ENCODE measurements around the gene RAPGEF5.

RAPGEF5 gene

DNA sequence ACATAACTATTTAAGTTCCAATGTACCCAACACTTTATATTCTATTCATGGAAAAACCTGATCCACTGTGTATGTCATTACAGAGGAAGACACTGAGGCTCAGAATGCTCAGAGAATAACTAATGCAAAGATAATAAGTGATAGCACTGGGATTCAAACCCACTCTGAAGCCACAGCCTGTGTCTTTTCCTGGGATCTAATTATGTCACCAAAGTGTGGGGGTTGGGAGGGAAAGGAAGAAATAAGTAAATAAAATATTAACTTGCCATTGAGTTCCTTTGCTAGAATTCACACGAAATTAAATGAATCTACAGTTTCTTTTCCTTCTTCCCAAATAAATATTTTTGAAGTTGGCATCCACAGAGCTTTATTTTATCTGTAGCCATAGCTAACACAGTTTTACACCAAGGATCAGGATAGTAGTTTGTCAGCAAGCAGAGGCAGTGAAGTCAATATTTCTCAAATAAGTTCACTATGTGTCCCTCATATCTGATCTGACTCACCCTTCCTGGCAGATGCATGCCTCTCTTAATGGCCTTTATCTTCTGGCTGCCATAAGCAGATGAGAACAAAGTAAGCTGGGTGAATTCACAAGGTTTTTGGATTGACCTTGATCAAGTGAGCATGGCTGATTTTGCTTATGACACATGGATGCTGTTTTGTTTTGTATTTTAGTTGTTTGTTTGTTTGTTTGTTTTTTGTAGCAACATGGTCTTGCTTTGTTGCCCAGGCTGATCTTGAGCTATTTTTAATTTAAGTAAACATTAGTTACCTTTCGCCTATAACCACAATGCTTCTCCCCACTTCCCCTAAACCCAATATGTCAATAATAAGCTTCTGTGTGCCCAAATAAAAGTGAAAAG, 6.3 kb downstream of the RAPGEF5 start:
- DNase-seq (ENCODE audit: low read depth in 2 of 2): no peak

DNA sequence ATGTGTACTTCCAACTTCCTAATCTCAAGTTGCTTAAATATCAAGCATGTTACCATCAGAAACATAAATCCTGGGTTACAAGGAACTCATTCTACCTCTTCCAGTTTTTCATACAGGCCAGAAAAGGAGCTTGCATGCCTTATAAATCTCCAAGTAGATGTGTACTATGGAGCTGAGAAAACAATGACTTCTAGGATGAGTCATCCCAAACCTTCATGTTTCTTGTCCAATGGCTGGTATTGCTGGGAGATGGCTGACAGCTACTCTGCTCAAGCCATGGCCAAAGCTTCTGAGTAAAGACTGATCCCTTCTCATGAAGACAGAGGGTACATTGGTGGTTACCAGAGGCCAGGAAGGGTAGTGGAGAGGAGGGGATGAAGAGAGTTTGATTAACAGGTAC, 8.6 kb downstream of the RAPGEF5 start:
- DNase-seq (ENCODE audit: low read depth in 2 of 2): no peak

DNA sequence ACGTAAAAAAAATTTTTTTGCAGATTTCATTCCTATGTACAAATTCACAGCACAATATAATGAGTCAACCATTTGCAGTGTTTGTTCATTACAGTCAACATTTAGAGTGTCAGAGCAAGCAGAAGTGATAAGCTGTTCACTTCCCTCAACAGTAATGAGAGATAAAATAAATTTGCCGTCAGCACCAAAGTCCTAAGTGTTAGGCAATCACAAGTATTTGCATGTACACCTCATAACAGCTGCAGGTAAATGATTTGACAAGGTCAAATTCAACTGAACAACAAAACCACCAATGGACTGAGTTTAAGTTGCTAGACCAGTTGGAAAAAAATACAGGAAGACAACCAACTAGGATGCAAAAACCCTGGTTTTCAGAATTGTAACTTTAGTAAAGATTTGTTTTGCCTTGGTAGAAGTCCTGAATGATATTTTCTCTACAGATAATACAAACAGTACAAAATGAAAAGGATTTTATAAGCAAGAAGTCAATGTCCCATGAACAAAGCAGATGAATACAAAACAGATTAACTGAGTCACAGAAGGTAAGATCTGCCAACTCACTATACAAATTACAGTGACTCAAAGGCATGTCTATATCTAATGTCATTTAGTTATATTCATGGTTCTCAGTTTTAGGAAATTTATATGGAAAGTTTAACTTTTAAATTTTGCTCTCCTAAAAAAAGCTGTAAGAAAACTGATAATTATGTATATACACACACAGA, 10.4 kb downstream of the RAPGEF5 start:
- no peak for DNase-seq (ENCODE audit: low read depth in 2 of 2)

DNA sequence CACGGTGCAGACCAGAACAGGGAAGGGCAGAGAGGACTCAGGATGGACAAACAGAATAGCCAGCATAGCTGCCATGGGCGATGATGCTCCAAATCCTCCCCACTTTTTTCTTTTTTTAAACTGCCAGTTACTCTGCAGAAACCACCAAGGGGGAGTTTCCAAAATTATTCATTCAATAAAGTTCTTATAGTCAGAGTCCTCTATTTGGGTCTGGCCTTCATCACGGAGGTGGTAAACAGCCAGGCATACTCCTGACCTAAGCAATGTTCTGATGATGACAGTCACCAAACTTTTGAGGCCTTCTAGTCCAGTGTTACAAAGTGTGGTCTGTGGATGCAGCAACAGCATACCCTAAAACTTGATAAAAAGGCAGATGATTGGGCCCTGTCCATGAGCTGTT, 12.3 kb downstream of the RAPGEF5 start:
- DNase-seq (ENCODE audit: low read depth in 2 of 2): no peak

DNA sequence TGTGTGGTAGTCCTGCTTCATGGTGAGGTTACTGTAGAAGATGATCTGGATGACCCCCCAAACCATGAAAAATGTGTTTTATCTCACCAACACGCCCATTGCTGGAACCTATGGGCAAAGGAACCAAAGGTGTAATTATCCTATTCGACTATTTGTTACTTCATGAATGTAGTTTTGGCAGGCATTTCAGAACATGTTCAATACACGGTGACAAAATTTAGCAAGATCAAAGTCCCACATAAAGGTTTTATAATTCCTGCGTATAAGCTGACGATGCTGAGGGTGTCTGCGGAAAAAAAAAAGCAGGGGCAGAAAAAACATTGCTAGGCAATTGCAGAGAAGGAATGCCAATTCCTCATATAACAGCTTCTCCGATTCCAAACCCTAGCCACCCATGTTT, 13.3 kb downstream of the RAPGEF5 start:
- no peak for DNase-seq (ENCODE audit: low read depth in 2 of 2)

DNA sequence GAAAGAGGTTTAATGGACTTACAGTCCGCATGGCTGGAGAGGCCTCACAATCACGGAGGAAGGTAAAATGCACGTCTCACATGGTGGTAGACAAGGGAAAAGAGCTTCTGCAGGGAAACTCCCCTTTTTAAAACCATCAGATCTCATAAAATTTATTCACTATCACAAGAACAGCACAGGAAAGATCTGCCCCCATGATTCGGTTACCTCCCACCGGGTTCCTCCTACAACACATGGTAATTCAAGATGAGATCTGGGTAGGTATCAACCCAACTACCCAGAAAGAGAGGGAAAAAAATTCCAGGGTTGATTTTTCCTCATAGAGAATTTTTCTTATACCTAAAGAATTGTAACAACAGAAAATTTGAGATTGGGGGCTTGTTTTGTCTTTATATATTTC, 13.9 kb downstream of the RAPGEF5 start:
- DNase-seq (ENCODE audit: low read depth in 2 of 2): no peak

DNA sequence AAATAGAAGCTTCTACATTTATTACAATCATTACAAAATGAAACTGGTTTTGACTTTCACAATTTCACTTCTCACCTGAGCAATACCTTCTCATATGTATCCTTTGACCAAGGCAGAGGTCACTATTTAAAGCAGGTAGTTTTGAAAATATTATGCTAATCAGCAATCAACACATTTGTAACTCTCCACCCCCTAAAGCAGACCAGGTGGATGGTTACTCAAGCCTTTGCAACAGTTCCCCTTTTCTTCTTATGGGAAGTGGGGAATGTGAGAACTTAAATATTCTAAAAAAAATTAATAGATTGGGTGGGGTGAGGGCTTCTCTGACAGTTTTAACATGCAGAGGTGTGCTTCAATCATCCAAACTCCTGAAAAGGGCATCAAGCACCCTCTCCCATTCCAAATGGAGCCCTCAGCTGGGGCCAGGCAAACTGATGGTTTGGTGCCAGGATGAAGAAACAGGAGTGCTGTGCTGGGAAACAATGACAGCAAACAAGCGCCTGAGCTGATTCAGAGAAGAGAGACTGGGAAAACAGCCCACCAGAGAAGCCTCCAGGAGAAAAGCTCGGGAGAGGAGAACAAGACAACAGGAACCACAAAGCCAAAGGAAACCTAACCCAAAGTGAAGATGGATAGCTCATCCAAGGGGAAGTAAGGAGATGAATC, 17.1 kb downstream of the RAPGEF5 start:
- no peak for DNase-seq (ENCODE audit: low read depth in 2 of 2)

DNA sequence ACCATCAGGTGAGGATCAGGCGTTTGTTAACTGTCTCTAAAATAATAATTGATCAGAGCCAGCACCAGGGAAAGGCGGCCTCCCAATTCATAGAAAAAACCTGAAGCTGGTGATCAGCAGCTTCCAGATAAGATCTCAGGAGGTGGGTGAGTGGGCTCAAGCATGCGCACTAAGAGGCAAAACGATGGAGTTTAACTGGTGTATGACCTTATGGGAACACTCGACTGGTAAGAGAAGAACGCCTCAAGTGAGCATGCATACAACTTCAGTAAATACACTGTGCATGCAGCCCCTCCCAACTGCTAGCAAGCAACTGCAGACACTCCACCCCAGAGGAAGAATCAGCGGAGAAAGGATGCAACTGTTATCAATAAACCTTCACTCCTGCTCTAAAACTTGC, 18.1 kb downstream of the RAPGEF5 start:
- no peak for DNase-seq (ENCODE audit: low read depth in 2 of 2)

DNA sequence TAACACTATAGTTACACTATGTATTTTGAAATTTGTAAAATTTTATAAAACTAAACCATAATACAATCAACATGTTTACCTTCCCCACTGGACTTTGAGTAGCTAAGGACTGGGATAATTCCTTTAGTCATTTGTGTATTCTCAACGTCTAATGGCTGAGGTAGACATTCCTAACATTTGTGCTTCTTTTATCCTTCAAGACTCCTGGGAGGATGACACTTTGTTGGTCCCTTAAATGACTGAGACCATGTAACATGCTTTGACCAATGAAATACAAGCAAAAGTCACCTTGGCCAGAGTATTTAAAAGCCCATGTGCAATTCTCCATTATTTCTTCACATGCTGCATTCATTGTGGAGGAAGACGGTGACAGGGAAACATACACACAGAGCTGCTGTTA, 18.5 kb downstream of the RAPGEF5 start:
- no peak for DNase-seq (ENCODE audit: low read depth in 2 of 2)

DNA sequence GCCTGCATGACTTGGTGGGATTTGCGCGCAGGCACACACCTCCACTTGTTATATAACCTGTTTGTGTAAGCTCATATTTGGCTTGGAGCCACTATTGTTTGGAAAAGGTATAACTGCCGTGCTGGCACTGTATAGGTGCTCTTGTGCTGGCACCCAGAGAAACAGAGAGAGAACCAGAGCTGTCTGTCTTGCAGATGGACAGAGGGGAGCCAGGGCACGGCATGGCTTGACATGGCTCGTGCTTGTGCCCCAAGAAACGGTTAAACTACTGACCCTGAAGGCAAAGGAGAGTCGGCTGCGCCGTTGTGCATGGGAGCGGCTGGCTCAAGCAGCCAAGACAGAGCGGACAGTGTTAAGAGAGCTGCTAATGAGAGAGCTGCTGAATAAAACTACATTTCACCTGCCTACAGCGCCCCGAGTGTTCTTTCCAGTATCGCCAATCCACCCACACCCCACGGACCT, 23.2 kb downstream of the RAPGEF5 start:
- no peak for DNase-seq (ENCODE audit: low read depth in 2 of 2)

DNA sequence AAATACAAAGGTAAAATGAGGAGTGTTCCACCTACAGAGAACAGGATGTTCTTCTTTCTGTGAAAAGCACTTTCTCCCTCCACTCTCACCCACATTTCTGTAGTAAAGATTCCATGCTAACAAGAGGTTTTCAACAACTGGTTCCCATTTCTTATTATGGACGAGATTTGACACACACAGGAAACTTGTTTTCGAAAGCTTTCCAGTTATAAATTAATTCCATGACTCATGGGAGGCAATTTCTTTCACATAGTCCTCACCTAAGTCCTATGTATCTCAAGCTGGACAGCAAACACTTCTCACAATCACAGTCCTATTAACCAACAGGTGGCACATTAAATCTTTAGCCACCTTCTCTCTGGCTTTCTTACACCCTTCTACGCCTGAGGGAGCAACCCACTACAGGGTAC, 24.5 kb downstream of the RAPGEF5 start:
- no peak for DNase-seq (ENCODE audit: low read depth in 2 of 2)

DNA sequence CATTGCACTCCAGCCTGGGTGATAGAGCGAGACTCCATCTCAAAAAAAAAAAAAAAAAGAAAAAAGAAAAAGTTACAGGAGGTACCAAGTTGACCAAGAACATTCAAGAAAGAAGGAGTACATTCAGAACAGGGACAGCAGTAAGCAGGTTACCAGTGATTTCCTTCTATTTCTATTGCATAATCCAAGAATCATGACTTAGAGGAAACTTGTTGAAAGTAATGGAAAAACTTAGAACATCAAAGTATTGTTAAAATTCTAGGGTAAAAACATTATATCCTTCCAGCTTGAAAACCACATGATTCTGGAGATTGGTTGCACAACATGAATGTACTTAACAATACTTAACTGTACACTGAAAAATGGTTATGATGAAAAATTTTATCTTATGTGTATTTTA, 25.2 kb downstream of the RAPGEF5 start:
- no peak for DNase-seq (ENCODE audit: low read depth in 2 of 2)

DNA sequence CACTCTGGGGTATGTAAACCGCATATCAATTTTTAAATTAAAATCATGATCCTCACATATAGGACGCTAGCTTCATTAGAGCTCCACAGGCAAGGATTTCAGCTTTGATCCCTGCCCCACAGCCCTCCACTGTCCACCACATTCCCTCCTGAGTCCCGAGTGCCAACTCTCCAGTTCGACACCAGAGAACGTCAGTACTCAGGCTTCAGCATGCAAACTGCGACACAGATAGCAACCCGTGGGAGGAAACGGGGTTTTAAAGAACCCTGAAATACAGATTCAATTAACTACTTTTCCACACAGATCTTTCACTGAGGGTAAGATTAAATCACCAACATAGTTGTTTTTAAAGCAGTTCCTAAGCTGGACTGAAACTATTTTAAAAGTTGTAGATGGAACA, 26.1 kb downstream of the RAPGEF5 start:
- no peak for DNase-seq (ENCODE audit: low read depth in 2 of 2)

DNA sequence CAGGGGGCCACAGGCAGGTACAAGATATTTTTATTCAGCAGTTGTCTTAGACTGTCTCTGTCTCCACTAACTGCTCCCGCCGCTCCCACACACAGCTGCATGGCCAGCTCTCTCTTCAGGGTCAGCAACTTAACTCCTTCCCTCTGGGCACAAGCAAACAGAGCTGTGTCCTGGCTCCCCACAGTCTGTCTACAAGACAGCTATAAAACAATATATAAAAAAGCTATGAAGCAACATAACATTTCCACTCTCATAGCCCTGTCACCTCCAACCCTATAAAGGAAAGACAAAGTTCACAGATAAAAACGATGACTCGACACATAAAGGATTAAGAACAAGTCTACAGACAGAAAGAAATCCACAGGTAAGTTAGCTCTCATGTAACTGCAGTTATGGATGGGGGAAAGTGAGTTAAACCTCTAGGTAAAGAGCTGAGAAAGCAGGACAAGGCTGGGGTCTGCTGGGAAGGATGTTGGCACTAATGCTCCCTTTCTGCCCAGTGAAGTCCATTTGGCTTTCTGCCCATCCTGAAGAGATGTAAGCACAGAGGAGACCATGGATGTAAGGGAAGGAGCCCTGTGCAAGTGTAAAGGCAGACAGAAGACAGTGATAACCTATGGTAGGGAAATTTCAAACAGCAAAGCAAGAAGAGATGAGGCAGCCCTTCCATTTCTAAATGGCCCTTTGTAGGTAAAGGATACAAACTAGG, 27.0 kb downstream of the RAPGEF5 start:
- DNase-seq (ENCODE audit: low read depth in 2 of 2): no peak

DNA sequence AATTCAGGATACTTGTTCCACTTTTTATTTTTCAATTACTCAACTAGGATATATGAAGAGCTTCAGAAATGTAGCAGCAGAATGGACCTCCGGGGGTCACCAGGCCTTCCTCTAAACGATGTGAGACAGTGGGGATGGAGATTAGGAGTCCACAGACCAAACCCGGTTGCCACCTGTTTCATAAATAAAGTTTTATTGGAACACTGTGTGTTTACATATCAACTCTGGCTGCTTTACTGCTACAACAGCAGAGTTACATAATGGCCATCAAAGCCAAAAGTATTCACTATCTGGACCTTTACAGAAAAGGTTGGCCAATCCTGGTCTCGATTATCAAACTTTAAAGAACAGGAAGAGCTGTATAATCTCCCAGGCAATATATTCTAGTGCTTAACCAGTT, 30.8 kb downstream of the RAPGEF5 start:
- DNase-seq (ENCODE audit: low read depth in 2 of 2): no peak

DNA sequence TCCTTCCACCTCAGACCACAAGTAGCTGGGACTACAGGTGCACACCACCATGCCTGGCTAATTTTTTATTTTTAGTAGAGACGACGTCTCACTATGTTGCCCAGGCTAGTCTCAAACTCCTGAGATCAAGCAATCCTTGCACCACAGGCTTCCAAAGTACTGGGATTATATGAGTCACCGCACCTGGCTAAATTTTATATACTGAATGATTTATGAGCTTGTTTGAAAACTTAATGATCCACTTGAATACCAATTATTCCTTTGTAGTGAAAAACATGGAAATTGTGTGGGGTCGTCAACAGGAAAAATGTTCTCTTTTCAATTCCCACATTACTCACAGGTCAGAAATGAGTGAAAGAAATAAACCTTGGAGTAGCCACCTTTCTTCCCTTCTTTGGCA, 31.3 kb downstream of the RAPGEF5 start:
- no peak for DNase-seq (ENCODE audit: low read depth in 2 of 2)

DNA sequence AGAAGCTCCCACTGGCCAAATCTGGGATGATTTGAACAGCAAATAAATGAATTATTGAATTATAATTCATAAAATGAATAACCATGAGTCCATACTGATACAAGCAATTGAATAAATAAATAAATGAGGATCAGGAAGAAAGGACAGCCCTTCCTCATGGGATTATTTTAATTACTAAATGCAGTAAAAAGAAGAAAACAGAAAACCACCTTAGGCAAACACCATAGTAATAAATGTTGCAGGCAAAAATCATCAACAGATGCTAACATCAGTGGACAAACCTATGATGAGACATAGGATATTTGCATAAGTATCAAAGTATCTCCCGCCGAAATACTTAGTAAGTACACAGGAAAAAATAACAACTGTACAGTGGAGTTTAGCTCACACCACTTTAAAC, 33.2 kb downstream of the RAPGEF5 start:
- no peak for DNase-seq (ENCODE audit: low read depth in 2 of 2)

DNA sequence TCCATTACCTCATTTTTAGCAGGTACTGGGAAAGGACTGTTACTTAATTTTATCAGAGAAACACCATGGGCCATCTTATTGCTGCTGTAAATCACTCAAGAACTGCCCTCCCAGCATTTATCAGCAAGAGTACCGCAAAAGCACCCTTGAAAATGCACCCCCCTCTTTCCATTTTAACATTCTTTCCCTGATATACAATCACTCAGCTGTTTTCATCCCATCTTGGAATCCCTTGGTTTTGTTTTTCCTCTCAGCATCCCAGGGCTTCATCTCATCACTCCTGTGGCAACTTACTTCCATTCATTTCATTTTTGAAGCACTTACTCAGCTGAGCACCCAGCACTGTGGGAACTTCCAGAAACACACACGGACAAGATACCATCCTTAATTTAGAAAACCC, 36.5 kb downstream of the RAPGEF5 start:
- no peak for DNase-seq (ENCODE audit: low read depth in 2 of 2)

DNA sequence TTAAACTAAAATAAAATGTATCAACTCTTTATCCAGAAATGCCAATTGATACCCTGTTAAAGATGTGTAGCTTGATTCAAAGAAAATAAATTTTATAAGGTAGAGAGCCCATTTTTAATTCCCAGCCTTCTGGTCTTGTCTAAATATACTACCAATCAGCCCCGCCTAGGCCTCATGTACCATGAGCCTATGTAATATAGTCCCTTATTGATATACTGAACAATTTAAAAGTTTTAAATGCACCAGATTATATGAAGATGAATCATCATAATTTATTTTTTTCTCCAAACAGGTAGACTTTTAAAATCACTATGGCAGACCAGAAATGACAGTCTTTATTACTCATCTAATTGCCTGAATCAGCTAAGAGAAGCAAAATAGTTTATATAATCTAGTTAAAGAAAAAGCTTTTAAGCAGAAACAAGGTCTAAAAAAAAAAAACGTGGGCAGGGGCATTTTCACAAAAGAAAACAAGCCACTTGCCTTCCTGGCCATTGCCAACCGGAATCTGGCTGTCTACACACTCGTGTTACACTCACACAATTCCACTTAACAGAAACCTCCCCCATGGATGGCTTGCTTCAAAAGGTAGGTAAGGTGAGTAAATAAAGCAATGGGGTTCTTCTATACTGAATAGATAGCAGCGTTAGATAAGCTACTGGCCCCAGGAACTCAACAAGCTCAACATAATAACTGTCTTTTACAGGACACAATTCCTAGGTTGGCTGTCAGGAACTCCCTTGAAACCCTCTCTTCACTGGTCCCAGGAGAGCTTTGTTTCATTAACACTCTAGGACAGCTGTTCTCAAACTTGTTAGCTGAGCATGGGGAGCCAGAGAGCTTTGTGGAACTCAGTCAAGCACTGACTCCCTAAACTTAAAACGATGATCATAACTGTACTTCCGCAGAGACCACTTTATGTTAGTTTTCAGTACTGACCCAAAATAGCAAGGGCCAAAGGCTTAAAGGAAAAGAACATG, 37.2 kb downstream of the RAPGEF5 start:
- no peak for DNase-seq (ENCODE audit: low read depth in 2 of 2)

DNA sequence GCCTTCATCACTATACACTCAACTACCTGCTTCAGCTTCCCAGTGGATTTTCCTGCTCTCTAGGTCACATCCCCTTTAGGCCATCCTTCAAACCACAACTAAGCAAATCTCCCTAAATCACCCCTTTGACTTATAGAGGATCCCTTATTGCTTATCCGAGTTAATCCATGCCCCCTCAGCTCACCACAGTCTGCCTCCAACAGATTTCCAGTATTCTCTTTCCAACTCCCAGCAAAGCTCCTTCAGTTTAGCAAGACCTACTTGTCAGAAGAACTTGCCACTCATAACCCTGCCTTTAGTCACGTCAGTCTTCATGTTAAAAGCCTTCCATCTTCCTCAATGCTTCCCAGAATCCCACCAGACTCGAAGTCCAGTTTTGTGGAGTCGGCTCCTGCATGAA, 38.6 kb downstream of the RAPGEF5 start:
- DNase-seq (ENCODE audit: low read depth in 2 of 2): no peak

DNA sequence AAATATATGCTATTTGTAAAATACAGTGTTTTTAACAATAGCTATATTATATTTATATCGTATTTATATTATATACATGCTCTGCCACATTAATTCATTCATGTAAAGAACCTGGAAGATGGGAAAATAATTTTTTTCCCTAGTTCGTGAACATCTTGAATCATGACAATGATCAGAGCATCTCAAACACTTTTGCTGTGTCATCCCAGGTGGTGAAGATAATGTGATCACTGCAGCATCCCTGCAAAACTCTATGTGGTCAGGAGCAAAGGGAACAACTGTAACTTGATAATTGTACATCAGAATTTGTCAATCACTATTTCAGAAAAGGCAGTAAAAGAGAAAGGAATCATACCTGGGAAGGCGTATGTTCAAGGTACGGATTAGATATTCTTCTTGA, 39.3 kb downstream of the RAPGEF5 start:
- no peak for DNase-seq (ENCODE audit: low read depth in 2 of 2)
